Measurements from ENCODE around the gene MED25. TPM values are rescaled to one million over a fixed set of nuclear protein-coding genes. Genes with fewer than 3 reads are reported as not detected.

Gene MED25
- total RNA-seq, 2 experiments from 2014 or later, result 35.7 to 38.7 TPM

DNA sequence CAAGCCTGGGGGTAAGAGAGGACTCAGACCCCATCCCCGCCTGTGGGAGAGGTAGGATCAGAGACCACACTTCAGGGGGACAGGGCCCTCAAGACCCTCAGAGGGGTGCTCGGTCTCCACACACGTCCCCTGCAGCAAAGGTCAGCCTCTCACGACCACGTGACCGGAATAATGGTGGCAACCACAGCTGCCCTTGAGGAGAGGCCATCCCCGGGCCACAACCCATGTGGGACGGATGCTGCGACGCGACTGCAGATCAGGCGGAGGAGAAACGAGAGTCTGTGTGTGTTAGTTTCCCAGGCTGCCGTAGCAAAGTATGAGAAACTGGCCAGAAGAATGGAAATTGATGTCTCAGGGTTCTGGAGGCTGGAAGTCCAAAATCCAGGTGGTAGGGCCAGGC, 8.9 kb downstream of the MED25 start:
- H3K9me3 Mint-ChIP-seq, result no peaks in the 10 kb centered on the region
- no peak overlapping the region for H3K27ac Mint-ChIP-seq
- intact Hi-C loops (cut with micrococcal nuclease), result no loop called here
- H3K36me3 Mint-ChIP-seq (ENCODE audit: low read depth), result peaks cover 6% of the 10 kb centered on the region
- ChIA-PET POLR2A (no interaction called here), CTCF (no interaction called here)
- no peak overlapping the region for H3K4me3 Mint-ChIP-seq
- TF ChIP-seq, protein P1, sequence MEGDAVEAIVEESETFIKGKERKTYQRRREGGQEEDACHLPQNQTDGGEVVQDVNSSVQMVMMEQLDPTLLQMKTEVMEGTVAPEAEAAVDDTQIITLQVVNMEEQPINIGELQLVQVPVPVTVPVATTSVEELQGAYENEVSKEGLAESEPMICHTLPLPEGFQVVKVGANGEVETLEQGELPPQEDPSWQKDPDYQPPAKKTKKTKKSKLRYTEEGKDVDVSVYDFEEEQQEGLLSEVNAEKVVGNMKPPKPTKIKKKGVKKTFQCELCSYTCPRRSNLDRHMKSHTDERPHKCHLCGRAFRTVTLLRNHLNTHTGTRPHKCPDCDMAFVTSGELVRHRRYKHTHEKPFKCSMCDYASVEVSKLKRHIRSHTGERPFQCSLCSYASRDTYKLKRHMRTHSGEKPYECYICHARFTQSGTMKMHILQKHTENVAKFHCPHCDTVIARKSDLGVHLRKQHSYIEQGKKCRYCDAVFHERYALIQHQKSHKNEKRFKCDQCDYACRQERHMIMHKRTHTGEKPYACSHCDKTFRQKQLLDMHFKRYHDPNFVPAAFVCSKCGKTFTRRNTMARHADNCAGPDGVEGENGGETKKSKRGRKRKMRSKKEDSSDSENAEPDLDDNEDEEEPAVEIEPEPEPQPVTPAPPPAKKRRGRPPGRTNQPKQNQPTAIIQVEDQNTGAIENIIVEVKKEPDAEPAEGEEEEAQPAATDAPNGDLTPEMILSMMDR (IDR thresholded peaks at IDR 0.05), result no peak
- peaks cover 3% of the 10 kb centered on the region for H3K4me1 Mint-ChIP-seq (ENCODE audit: low read depth)
- H3K27me3 Mint-ChIP-seq, result no peaks in the 10 kb centered on the region
- ATAC-seq (no peak), DNase-seq (no peak)

DNA sequence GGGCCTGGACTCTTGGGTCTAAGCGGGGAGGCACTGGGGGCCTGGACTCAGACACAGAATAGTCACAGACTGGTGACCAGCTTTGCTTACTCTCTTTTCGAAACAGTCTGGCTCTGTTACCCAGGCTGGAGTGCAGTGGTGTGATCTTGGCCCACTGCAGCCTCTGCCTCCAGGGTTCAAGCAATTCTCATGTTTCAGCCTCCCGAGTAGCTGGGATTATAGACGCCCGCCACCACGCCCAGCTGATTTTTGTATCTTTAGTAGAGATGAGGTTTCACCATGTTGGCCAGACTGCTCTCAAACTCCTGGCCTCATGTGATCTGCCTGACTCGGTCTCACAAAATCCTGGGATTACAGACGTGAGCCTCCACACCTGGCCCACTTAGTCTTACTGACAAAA, 11.1 kb downstream of the MED25 start:
- no peak for DNase-seq
- no peak for ATAC-seq
- H3K27me3 Mint-ChIP-seq, result no peaks in the 10 kb centered on the region
- no peaks in the 10 kb centered on the region for H3K9me3 Mint-ChIP-seq
- ChIA-PET CTCF (no interaction called here), POLR2A (interaction anchor here (1.2 kb wide), 1 partner anchor 100 kb away, joined by 3 read pairs; the partner anchor contains the start of genes ATF5 and NUP62)
- no peak overlapping the region for H3K4me3 Mint-ChIP-seq
- H3K36me3 Mint-ChIP-seq (ENCODE audit: low read depth), result peaks cover 2% of the 10 kb centered on the region
- no peak overlapping the region for H3K27ac Mint-ChIP-seq
- intact Hi-C loops (cut with micrococcal nuclease), result no loop called here
- TF ChIP-seq, protein P1 (IDR thresholded peaks at IDR 0.05), result no peak
- no peaks in the 10 kb centered on the region for H3K4me1 Mint-ChIP-seq (ENCODE audit: low read depth)

DNA sequence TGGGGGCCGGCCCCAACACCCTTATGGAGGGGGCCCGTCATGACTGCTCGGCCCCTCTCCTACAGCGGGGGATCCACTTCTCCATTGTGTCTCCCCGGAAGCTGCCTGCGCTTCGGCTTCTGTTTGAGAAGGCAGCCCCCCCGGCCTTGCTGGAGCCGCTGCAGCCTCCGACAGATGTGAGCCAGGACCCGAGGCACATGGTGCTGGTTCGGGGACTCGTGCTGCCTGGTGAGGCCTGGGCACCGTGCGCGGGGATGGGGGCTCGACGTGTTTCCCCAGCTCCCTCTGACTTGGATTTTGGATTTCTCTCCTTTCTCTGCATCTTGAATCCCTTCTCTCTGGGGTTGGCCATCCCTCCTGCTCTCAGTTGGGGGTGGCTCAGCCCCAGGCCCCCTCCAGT, 11.6 kb downstream of the MED25 start:
- DNase-seq, result no peak
- POLR2A ChIA-PET, result interaction anchor here (1.2 to 1.7 kb wide), 2 partner anchors 11 to 99 kb away, joined by 3 to 6 read pairs; partner anchors contain the start of genes ATF5, MED25 and NUP62
- H3K4me3 Mint-ChIP-seq, result no peak overlapping the region
- H3K4me1 Mint-ChIP-seq (ENCODE audit: low read depth), result no peaks in the 10 kb centered on the region
- intact Hi-C loops (cut with micrococcal nuclease), result no loop called here
- peaks cover 2% of the 10 kb centered on the region for H3K36me3 Mint-ChIP-seq (ENCODE audit: low read depth)
- CTCF ChIA-PET, result no interaction called here
- H3K27me3 Mint-ChIP-seq, result no peaks in the 10 kb centered on the region
- TF ChIP-seq, protein P1 (IDR thresholded peaks at IDR 0.05), result no peak
- ATAC-seq, result no peak
- H3K9me3 Mint-ChIP-seq, result no peaks in the 10 kb centered on the region
- H3K27ac Mint-ChIP-seq, result no peak overlapping the region

DNA sequence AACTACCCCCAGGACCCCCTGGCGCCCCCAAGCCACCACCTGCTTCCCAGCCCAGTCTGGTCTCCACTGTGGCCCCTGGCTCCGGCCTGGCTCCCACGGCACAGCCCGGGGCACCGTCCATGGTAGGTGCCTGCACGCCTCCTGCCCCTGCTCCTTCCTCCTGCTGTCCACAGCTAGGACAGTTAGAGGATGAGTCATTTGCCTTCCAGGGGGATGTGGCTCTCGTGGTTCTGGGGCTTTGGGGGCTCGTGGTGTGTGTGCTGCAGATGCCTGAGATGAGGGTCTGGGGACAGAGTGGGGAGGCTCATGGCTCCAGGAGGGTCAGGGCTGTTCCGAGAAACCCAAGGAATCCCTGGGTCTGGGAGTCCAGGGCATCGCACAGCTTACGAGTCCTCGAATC, 12.7 kb downstream of the MED25 start:
- no peak for DNase-seq
- no peaks in the 10 kb centered on the region for H3K9me3 Mint-ChIP-seq
- H3K36me3 Mint-ChIP-seq (ENCODE audit: low read depth), result peaks cover 5% of the 10 kb centered on the region
- no peak overlapping the region for H3K27ac Mint-ChIP-seq
- intact Hi-C loops (cut with micrococcal nuclease), result no loop called here
- TF ChIP-seq, protein P1 (IDR thresholded peaks at IDR 0.05), result no peak
- CTCF ChIA-PET, result interaction anchor here (1.0 kb wide), 1 partner anchor 17 kb away, joined by 3 read pairs; no protein-coding TSS in a partner anchor
- POLR2A ChIA-PET, result interaction anchor here (1.7 kb wide), 1 partner anchor 12 kb away, joined by 6 read pairs; the partner anchor contains the start of gene MED25
- H3K27me3 Mint-ChIP-seq, result no peaks in the 10 kb centered on the region
- no peak for ATAC-seq
- H3K4me3 Mint-ChIP-seq, result no peak overlapping the region
- no peaks in the 10 kb centered on the region for H3K4me1 Mint-ChIP-seq (ENCODE audit: low read depth)

DNA sequence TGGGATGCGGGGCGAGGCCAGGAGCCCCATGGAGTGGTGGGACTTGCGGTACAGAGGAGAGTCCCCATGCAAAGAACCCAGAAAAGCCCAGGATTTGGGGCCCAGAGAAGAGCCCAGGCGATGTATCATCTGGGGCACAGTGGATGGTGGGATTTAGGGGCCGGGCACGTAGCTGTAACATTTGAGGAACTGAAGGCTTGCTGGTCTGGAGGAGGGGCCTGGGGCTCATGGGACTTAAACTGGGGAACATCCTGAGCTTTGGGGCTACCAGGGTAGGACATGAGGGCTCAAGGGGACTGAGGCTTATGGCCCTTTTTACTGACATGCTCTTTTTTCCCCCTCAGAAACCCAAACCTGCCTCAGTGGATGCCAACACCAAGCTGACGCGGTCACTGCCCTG, 13.5 kb downstream of the MED25 start:
- ATAC-seq, result no peak
- TF ChIP-seq, protein P1 (IDR thresholded peaks at IDR 0.05), result no peak
- no peak overlapping the region for H3K4me3 Mint-ChIP-seq
- H3K27ac Mint-ChIP-seq, result no peak overlapping the region
- no peaks in the 10 kb centered on the region for H3K9me3 Mint-ChIP-seq
- ChIA-PET POLR2A (interaction anchor here (0.6 kb wide), 1 partner anchor 183 kb away, joined by 5 read pairs; no protein-coding TSS in a partner anchor), CTCF (no interaction called here)
- H3K4me1 Mint-ChIP-seq (ENCODE audit: low read depth), result no peaks in the 10 kb centered on the region
- H3K27me3 Mint-ChIP-seq, result no peaks in the 10 kb centered on the region
- DNase-seq, result no peak
- intact Hi-C loops (cut with micrococcal nuclease), result no loop called here
- peaks cover 5% of the 10 kb centered on the region for H3K36me3 Mint-ChIP-seq (ENCODE audit: low read depth)
